ENCODE data around the gene TMUB1.
A peak's percentile ranks its signal among the peaks of the same experiment; 100 is the strongest.

Gene TMUB1

GRCh38 chr7:151088019-151088855 is 4.9 kb upstream of the TMUB1 start:
- Histone ChIP-seq H3K4ac (ENCODE audit: low read length) (no peak overlapping the region), H2AK5ac (ENCODE audit: low read depth, low read length) (peak overlapping the region; percentile 79), H2BK12ac (ENCODE audit: low read length) (no peak overlapping the region), H2BK5ac (ENCODE audit: low read length) (no peak overlapping the region), H3K9ac (ENCODE audit: low read depth, low read length, poor library complexity) (peak overlapping the region; percentile 87), H3K4me3 (ENCODE audit: low read length in 2 of 2) (peak overlapping the region; percentile 90 to 95), H3K9me3 (replicated peaks in 1 of 2; ENCODE audit: control insufficient read depth in 2 of 2, insufficient read depth in 1 of 2, low read depth in 1 of 2, low read length in 2 of 2) (no peaks in the 10 kb centered on the region), H3K14ac (ENCODE audit: low read length) (no peak overlapping the region), H3K27me3 (ENCODE audit: control insufficient read depth in 3 of 3, insufficient read depth in 3 of 3, low read depth in 1 of 3, low read length in 3 of 3) (peaks cover 0 to 6% (median 0%) of the 10 kb centered on the region in 3 experiments), H2AFZ (ENCODE audit: low read length) (no peak overlapping the region), H2BK15ac (ENCODE audit: low read length) (no peak overlapping the region), H3K18ac (ENCODE audit: low read length) (peak overlapping the region; percentile 88), H3K23ac (ENCODE audit: low read depth, low read length, poor library complexity) (peak overlapping the region; percentile 95), H2BK120ac (ENCODE audit: low read depth, low read length) (no peak overlapping the region), H3K79me1 (ENCODE audit: low read depth, low read length) (peaks cover 14% of the 10 kb centered on the region), H3K36me3 (replicated peaks in 1 of 2; ENCODE audit: control insufficient read depth in 2 of 2, insufficient read depth in 2 of 2, low read length in 2 of 2) (peaks cover 3 to 35% of the 10 kb centered on the region in 2 donors), H4K91ac (ENCODE audit: low read depth, low read length, poor library complexity) (no peak overlapping the region), H3K27ac (replicated peaks; ENCODE audit: low read length) (no peak overlapping the region), H3K4me2 (ENCODE audit: insufficient read depth, low read length, poor library complexity, severe bottlenecking) (peak overlapping the region; percentile 97), H4K8ac (ENCODE audit: low read depth, low read length) (no peak overlapping the region), H3K4me1 (ENCODE audit: control insufficient read depth in 2 of 2, insufficient read depth in 1 of 2, low read depth in 1 of 2, low read length in 2 of 2) (peaks cover 28 to 30% of the 10 kb centered on the region in 2 donors)
- DNase-seq (ENCODE audit: low spot score) = no peak
- WGBS, 2 donors (ENCODE audit: extremely low coverage in 2 of 2, insufficient read length in 2 of 2, insufficient replicate concordance in 1 of 2) = no CpG with 5 or more reads among the region's 16 CpGs

GRCh38 chr7:151087245-151088018 is 4.1 kb upstream of the TMUB1 start:
- H2BK120ac ChIP-seq (ENCODE audit: low read depth, low read length) = peak overlapping the region; percentile 26
- peak overlapping the region; percentile 79 for H2AK5ac ChIP-seq (ENCODE audit: low read depth, low read length)
- no peaks in the 10 kb centered on the region for H3K9me3 ChIP-seq (replicated peaks in 1 of 2; ENCODE audit: control insufficient read depth in 2 of 2, insufficient read depth in 1 of 2, low read depth in 1 of 2, low read length in 2 of 2)
- H3K36me3 ChIP-seq (replicated peaks in 1 of 2; ENCODE audit: control insufficient read depth in 2 of 2, insufficient read depth in 2 of 2, low read length in 2 of 2) = peaks cover 2 to 29% of the 10 kb centered on the region in 2 donors
- DNase-seq (ENCODE audit: low spot score) = no peak
- peak overlapping the region; percentile 68 for H2BK5ac ChIP-seq (ENCODE audit: low read length)
- H3K9ac ChIP-seq (ENCODE audit: low read depth, low read length, poor library complexity) = peak overlapping the region; percentile 97
- no CpG with 5 or more reads among the region's 70 CpGs for WGBS, 2 donors (ENCODE audit: extremely low coverage in 2 of 2, insufficient read length in 2 of 2, insufficient replicate concordance in 1 of 2)
- H3K14ac ChIP-seq (ENCODE audit: low read length) = peak overlapping the region; percentile 50
- H3K23ac ChIP-seq (ENCODE audit: low read depth, low read length, poor library complexity) = peak overlapping the region; percentile 95
- no peak overlapping the region for H3K27ac ChIP-seq (replicated peaks; ENCODE audit: low read length)
- H2AFZ ChIP-seq (ENCODE audit: low read length) = peak overlapping the region; percentile 68
- H4K91ac ChIP-seq (ENCODE audit: low read depth, low read length, poor library complexity) = peak overlapping the region; percentile 38
- peaks cover 31 to 34% of the 10 kb centered on the region in 2 donors for H3K4me1 ChIP-seq (ENCODE audit: control insufficient read depth in 2 of 2, insufficient read depth in 1 of 2, low read depth in 1 of 2, low read length in 2 of 2)
- peak overlapping the region; percentile 90 to 95 for H3K4me3 ChIP-seq (ENCODE audit: low read length in 2 of 2)
- peaks cover 0 to 6% (median 0%) of the 10 kb centered on the region in 3 experiments for H3K27me3 ChIP-seq (ENCODE audit: control insufficient read depth in 3 of 3, insufficient read depth in 3 of 3, low read depth in 1 of 3, low read length in 3 of 3)
- peak overlapping the region; percentile 98 for H3K18ac ChIP-seq (ENCODE audit: low read length)
- H2BK15ac ChIP-seq (ENCODE audit: low read length) = peak overlapping the region; percentile 34
- H2BK12ac ChIP-seq (ENCODE audit: low read length) = no peak overlapping the region
- H3K79me1 ChIP-seq (ENCODE audit: low read depth, low read length) = peaks cover 17% of the 10 kb centered on the region
- H4K8ac ChIP-seq (ENCODE audit: low read depth, low read length) = no peak overlapping the region
- H3K4me2 ChIP-seq (ENCODE audit: insufficient read depth, low read length, poor library complexity, severe bottlenecking) = peak overlapping the region; percentile 97
- H3K4ac ChIP-seq (ENCODE audit: low read length) = no peak overlapping the region

- no CpG with 5 or more reads among the region's 56 CpGs for WGBS, 2 donors (ENCODE audit: extremely low coverage in 2 of 2, insufficient read length in 2 of 2, insufficient replicate concordance in 1 of 2)
- DNase-seq (ENCODE audit: low spot score) = no peak
- H3K4me1 ChIP-seq (ENCODE audit: control insufficient read depth in 2 of 2, insufficient read depth in 1 of 2, low read depth in 1 of 2, low read length in 2 of 2) = peaks cover 37% of the 10 kb centered on the region in 2 donors
Measured at GRCh38 chr7:151086802-151087244, 3.5 kb upstream of the TMUB1 start.

More at GRCh38 chr7:151086802-151087244, 3.5 kb upstream of the TMUB1 start:
- Histone ChIP-seq H3K9ac (ENCODE audit: low read depth, low read length, poor library complexity) (peak overlapping the region; percentile 97), H3K18ac (ENCODE audit: low read length) (peak overlapping the region; percentile 98), H4K8ac (ENCODE audit: low read depth, low read length) (no peak overlapping the region), H3K4ac (ENCODE audit: low read length) (no peak overlapping the region), H3K4me2 (ENCODE audit: insufficient read depth, low read length, poor library complexity, severe bottlenecking) (peak overlapping the region; percentile 97), H3K4me3 (ENCODE audit: low read length in 2 of 2) (peak overlapping the region; percentile 90 to 95), H2BK12ac (ENCODE audit: low read length) (no peak overlapping the region), H3K14ac (ENCODE audit: low read length) (peak overlapping the region; percentile 50), H3K27me3 (ENCODE audit: control insufficient read depth in 3 of 3, insufficient read depth in 3 of 3, low read depth in 1 of 3, low read length in 3 of 3) (peaks cover 0 to 6% (median 0%) of the 10 kb centered on the region in 3 experiments), H2AK5ac (ENCODE audit: low read depth, low read length) (peak overlapping the region; percentile 79), H4K91ac (ENCODE audit: low read depth, low read length, poor library complexity) (peak overlapping the region; percentile 38), H3K79me1 (ENCODE audit: low read depth, low read length) (peaks cover 18% of the 10 kb centered on the region), H3K23ac (ENCODE audit: low read depth, low read length, poor library complexity) (peak overlapping the region; percentile 95), H2AFZ (ENCODE audit: low read length) (peak overlapping the region; percentile 68), H2BK5ac (ENCODE audit: low read length) (peak overlapping the region; percentile 68), H3K27ac (replicated peaks; ENCODE audit: low read length) (peak overlapping the region; percentile 87), H2BK15ac (ENCODE audit: low read length) (peak overlapping the region; percentile 34), H3K9me3 (replicated peaks in 1 of 2; ENCODE audit: control insufficient read depth in 2 of 2, insufficient read depth in 1 of 2, low read depth in 1 of 2, low read length in 2 of 2) (no peaks in the 10 kb centered on the region), H3K36me3 (replicated peaks in 1 of 2; ENCODE audit: control insufficient read depth in 2 of 2, insufficient read depth in 2 of 2, low read length in 2 of 2) (peaks cover 0 to 26% of the 10 kb centered on the region in 2 donors), H2BK120ac (ENCODE audit: low read depth, low read length) (peak overlapping the region; percentile 26)

Data from neuronal stem cell (in vitro differentiated cells).